K562 (cell line): Measurements from ENCODE around the gene ICAM1. TPM values are rescaled to one million over a fixed set of nuclear protein-coding genes. Genes with fewer than 3 reads are reported as not detected.

ENCODE experiments used
- ATF6 ChIP-seq: sonication (generic); formaldehyde crosslinking; IDR thresholded peaks from 2 replicates; pipeline ENCODE4 v1.4.0; 2020; ENCODE audit warnings: mild to moderate bottlenecking, missing genetic modification reagents
- CTCF ChIP-seq, 3 experiments: IDR thresholded peaks in 2 of 3; conservative IDR thresholded peaks in 1 of 3; 2 replicates each; pipeline ENCODE4 v1.5.1; 2011 to 2012; ENCODE audit warnings: low read length in 3 of 3, mild to moderate bottlenecking in 3 of 3, control low read depth in 2 of 3, improper control_type of control experiment in 1 of 3, inconsistent platforms in 1 of 3, low read depth in 1 of 3, mixed read lengths in 1 of 3, moderate library complexity in 1 of 3; ENCODE audit not compliant: insufficient read depth in 2 of 3
- FOXA3 ChIP-seq, 2 experiments: fragments of 450-650 bp in 1 of 2; sonication (generic) in 1 of 2; formaldehyde crosslinking; IDR thresholded peaks in 1 of 2; conservative IDR thresholded peaks in 1 of 2; 2 replicates each; pipeline versions ENCODE4 v1.4.0 to v1.8.0; 2020 to 2022; ENCODE audit warnings: mild to moderate bottlenecking in 2 of 2, missing genetic modification reagents in 1 of 2
- FOXK1 ChIP-seq: sonication (generic); formaldehyde crosslinking; IDR thresholded peaks from 2 replicates; pipeline ENCODE4 v1.8.0; 2022; ENCODE audit warnings: missing genetic modification reagents, mild to moderate bottlenecking, borderline replicate concordance
- GTF2B ChIP-seq: IDR thresholded peaks from 2 replicates; pipeline ENCODE4 v1.6.1; 2011; ENCODE audit not compliant: insufficient read length; ENCODE audit errors: extremely low read depth
- HDGF ChIP-seq: fragments of 450-650 bp; IDR thresholded peaks from 2 replicates; pipeline ENCODE4 v1.6.1; 2016
- NR1H2 ChIP-seq: sonication (generic); formaldehyde crosslinking; IDR thresholded peaks from 2 replicates; pipeline ENCODE4 v1.4.0; 2020; ENCODE audit warnings: mild to moderate bottlenecking, missing genetic modification reagents
- RAD21 ChIP-seq, 2 experiments: fragments of 250-450 bp in 1 of 2; fragments of 450-650 bp in 1 of 2; sonication (Bioruptor Pico) in 1 of 2; formaldehyde crosslinking in 1 of 2; IDR thresholded peaks in 1 of 2; conservative IDR thresholded peaks in 1 of 2; 2 replicates each; pipeline versions ENCODE4 v1.4.0 to v1.8.0; 2020 to 2022; ENCODE audit warnings: mild to moderate bottlenecking in 2 of 2, moderate library complexity in 1 of 2
- REST ChIP-seq, 2 experiments: fragments of 450-650 bp; formaldehyde crosslinking in 1 of 2; IDR thresholded peaks; 2 replicates each; pipeline versions ENCODE4 v1.4.0 to v1.6.1; 2014 to 2020; ENCODE audit warnings: mild to moderate bottlenecking in 2 of 2, borderline replicate concordance in 1 of 2, low read depth in 1 of 2
- USF1 ChIP-seq: sonication (generic); formaldehyde crosslinking; IDR thresholded peaks from 2 replicates; pipeline ENCODE4 v1.9.0; 2022; ENCODE audit warnings: mild to moderate bottlenecking, missing genetic modification reagents
- polyA plus RNA-seq, 8 experiments: library from polyadenylated mRNA; depleted of rRNA in 4 of 8; stranded (reverse) in 5 of 8; unstranded in 3 of 8; fragments of >200 nt; fragmentation: Nextera tagmentation in 2 of 8; fragmentation: Illumina TruSeq in 1 of 8; extraction: Ambion mirVana in 2 of 8; extraction: Trizol in 1 of 8; gene quantifications; 2 replicates each; pipeline versions ENCODE4 v1.2.1 to v1.2.3, GENCODE V29; 2011 to 2014; ENCODE audit warnings: inconsistent platforms in 1 of 8, missing spikeins in 1 of 8
- total RNA-seq, 7 experiments: library from RNA; depleted of rRNA in 6 of 7; stranded (reverse); fragments of >200 nt in 6 of 7; fragmentation: Illumina TruSeq in 2 of 7; extraction: Trizol in 2 of 7; gene quantifications; 2 replicates each; pipeline versions ENCODE4 v1.2.1 to v1.2.3, GENCODE V29; 2011 to 2021; ENCODE audit warnings: low replicate concordance in 1 of 7

ICAM1 gene
- total and polyA plus RNA-seq, 9 of the 15 experiments (the other 6 are each of a cell fraction or from before 2014, with no cell fraction given): 2.3 to 24.4 (median 13.4) TPM

GRCh38 chr19:10332158-10332964, 61.4 kb downstream of the ICAM1 start (continued):
- TF ChIP-seq REST (IDR thresholded peaks at IDR 0.05; ENCODE audit: borderline replicate concordance) (peak; percentile 47), REST (CRISPR knock-in tag; IDR thresholded peaks at IDR 0.05; ENCODE audit: low read depth) (no peak), GTF2B (no peak), USF1 (peak; percentile 31; the same call in 1 of the 2 replicates), NR1H2 (0 out of 2 replicates have a peak, but pooled peaks have one; percentile 18), ATF6 (CRISPR knock-in tag) (no peak), RAD21 (CRISPR knock-in tag; conservative IDR thresholded peaks at IDR 0.05 in 1 of 2, IDR thresholded peaks at IDR 0.05 in 1 of 2) (0 out of 4 replicates have a peak, but pooled peaks of 1 of the 2 experiments have one; percentile 5), FOXA3 (CRISPR knock-in tag; conservative IDR thresholded peaks at IDR 0.05 in 1 of 2, IDR thresholded peaks at IDR 0.05 in 1 of 2) (0 out of 4 replicates have a peak, but pooled peaks of 1 of the 2 experiments have one; percentile 18), FOXK1 (0 out of 2 replicates have a peak, but pooled peaks have one; percentile 52), HDGF (no peak), CTCF (IDR thresholded peaks at IDR 0.05 in 2 of 3, conservative IDR thresholded peaks at IDR 0.05 in 1 of 3; ENCODE audit: insufficient read depth in 2 of 3, low read depth in 1 of 3, low read length in 3 of 3) (0 out of 6 replicates have a peak, but pooled peaks of 1 of the 3 experiments have one; percentile 3)
